Measurements from ENCODE around the gene CFDP1.
"Not testable (repeated sequence)": the region's sequence is repeated elsewhere in the genome, so short reads cannot be mapped to it uniquely, and the experiment has no call there.

CFDP1 gene

DNA sequence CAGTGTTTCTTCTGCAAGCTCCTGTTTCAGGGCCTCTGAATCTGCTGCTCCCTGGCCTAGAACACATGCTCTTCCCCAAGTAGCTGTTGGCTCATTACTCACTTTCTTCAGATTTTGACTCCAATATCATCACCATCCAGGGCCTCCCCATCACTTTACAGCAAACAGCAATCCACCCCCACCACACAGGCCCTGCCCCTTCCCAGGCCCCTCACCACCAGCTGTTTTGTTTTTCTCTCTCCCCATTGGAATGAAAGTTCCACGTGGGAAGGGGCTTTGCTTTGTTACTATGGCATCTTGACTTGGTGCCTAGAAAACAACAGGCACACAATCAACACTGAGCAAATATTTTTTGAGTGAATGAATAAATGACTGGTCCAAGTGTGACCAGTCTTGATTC lies 27.1 kb upstream of the CFDP1 start:
- DNase-seq (ENCODE audit: low read depth, low spot score), result no peak
- H3K27ac ChIP-seq, result no peak overlapping the region

DNA sequence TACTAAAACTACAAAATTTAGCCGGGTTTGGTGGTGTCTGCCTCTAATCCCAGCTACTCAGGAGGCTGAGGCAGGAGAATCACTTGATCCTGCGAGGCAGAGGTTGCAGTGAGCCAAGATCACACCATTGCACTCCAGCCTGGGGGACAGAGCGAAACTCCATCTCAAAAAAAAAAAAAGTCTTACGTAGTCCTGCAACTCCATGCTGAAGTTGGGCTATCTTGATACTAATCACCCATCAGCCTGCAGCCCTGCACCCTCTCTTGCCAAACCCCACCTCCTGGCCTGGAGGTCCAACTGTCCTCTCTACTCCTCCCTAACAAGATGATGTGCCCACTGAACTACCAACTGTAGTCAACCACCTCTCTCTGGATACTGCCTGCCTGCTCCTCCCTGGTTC lies 26.4 kb upstream of the CFDP1 start:
- DNase-seq (ENCODE audit: low read depth, low spot score), result no peak
- no peak overlapping the region for H3K27ac ChIP-seq

- no peak overlapping the region for H3K27ac ChIP-seq
- no peak for DNase-seq (ENCODE audit: low read depth, low spot score)
Measured at GRCh38 chr16:75458439-75458838, 25.1 kb upstream of the CFDP1 start.

DNA sequence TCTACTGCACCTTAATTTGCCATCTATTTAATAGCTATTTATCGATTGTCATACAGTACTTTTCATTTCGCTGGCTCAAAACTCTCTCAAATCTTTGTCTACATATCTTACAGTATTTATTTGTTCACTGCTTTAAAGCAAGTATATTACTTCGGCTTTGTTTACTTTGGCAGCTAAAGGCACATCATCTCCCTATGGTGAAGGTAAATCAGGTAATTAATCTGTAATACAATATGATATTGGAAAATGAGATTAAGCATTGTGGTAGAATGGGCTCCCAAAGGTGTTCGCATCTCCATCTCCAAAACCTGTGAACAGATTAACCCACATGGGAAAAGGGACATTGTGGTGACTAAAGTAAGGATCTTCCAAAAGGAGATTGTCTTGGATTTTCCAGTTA lies 24.7 kb upstream of the CFDP1 start:
- no peak for DNase-seq (ENCODE audit: low read depth, low spot score)
- H3K27ac ChIP-seq, result no peak overlapping the region

- DNase-seq (ENCODE audit: low read depth, low spot score), result no peak
- no peak overlapping the region for H3K27ac ChIP-seq
Measured at GRCh38 chr16:75457485-75458021, 24.2 kb upstream of the CFDP1 start.

DNA sequence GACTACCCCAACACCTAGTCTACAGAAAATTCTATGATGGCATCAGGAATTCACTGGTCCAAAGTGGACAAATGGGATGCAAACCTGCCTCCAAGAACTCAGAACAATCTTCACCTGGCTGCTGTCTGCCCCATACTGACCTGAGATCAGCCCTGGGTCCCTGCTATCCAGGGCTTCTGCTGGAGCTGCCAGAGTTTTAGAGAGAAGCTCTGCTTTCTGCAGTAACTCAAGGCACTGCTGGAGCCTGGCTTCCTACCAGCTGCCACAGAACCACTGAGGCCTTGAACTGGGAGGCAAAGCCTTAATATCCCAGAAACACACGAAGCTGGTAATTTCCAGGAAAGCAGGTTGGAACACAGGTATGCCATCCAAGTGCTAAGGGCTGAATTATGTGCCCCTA lies 23.7 kb upstream of the CFDP1 start:
- no peak overlapping the region for H3K27ac ChIP-seq
- no peak for DNase-seq (ENCODE audit: low read depth, low spot score)

DNA sequence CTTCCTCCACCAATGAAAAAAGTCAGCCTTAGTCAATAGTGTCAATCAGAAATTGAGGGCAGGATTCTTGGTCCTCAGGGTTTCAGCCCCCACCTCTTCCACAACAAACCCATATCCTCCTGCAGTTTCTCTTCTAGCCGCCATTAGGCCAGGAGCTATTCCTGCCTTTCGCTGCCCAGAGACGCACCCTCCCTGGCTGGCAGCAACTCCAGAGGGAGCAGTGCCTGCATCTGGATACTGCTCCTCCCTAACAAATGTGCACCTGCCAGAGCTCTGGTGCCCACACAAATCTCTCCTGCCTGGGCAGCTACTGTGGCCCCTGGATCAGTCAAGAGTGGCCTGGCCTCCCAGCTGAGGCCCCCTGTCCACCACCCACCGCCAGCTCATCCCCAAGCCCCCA lies 23.2 kb upstream of the CFDP1 start:
- not testable (repeated sequence) for H3K27ac ChIP-seq; DNase-seq (ENCODE audit: low read depth, low spot score)

GRCh38 chr16:75455677-75456076 lies 22.4 kb upstream of the CFDP1 start:
- DNase-seq (ENCODE audit: low read depth, low spot score), result no peak
- no peak overlapping the region for H3K27ac ChIP-seq

DNA sequence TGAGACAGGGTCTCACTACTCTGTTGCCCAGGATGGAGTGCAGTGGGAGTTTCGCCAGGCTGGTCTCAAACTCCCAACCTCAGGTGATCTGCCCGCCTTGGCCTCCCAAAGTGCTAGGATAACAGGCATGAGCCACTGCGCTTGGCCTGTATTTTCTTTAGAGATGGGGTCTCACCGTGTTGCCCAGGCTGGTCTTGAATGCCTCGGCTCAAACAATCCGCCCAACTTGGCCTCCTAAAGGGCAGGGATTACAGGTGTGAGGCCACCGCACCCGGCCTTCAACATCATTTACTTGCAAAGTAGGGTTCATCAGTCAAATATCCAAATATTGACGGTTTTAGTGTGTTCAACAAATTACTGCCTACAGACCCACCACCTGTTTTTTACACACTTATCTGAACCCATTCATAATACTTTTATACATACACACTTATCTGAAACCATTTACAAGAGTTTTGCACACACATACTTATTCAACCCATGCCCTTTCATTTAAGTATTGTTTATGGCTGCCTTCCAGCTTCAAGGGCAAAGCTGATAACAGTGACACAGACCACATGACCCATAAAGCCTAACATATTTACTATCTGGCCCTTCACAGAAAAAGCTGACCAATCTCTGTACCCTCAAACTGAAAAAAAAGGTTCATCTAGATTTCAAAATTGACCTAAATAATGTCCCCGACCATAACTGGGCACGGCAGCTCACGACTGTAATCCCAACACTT lies 19.3 kb upstream of the CFDP1 start:
- H3K27ac ChIP-seq, result no peak overlapping the region
- DNase-seq (ENCODE audit: low read depth, low spot score), result no peak

- H3K27ac ChIP-seq, result no peak overlapping the region
- no peak for DNase-seq (ENCODE audit: low read depth, low spot score)
Measured at GRCh38 chr16:75446416-75446815, 13.1 kb upstream of the CFDP1 start.

- no peak for DNase-seq (ENCODE audit: low read depth, low spot score)
- no peak overlapping the region for H3K27ac ChIP-seq
Measured at GRCh38 chr16:75445298-75445697, 12.0 kb upstream of the CFDP1 start.

DNA sequence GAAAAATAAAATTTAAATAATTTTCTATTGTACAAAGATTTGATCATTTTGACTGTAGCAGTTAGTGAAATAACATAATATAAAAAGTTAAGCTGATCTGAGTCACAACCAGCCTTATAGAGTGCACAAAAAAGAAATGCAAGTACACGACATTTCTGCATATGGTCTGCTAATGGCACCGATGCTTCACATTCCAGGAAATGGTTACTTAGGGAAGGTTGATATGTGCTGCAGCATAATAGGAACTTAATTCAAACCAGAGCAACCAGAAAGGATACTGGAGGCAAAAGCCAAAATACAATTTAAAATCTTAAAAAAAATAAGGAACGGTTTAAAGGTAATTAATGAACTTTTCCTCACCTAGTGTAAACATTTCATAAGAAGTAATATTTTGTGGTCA lies 10.0 kb upstream of the CFDP1 start:
- DNase-seq (ENCODE audit: low read depth, low spot score), result no peak
- no peak overlapping the region for H3K27ac ChIP-seq

GRCh38 chr16:75433732-75434413 lies 570 bp upstream of the CFDP1 start:
- H3K27ac ChIP-seq, result peak overlapping the region; percentile 90
- DNase-seq (ENCODE audit: low read depth, low spot score), result peak; percentile 80

- DNase-seq (ENCODE audit: low read depth, low spot score), result no peak
Measured at GRCh38 chr16:75429621-75430403, 3.5 kb downstream of the CFDP1 start.

GRCh38 chr16:75426524-75426923 lies 6.8 kb downstream of the CFDP1 start:
- H3K27ac ChIP-seq, result peak overlapping the region; percentile 11
- not testable (repeated sequence) for DNase-seq (ENCODE audit: low read depth, low spot score)

More at GRCh38 chr16:75429621-75430403, 3.5 kb downstream of the CFDP1 start:
- no peak overlapping the region for H3K27ac ChIP-seq

DNA sequence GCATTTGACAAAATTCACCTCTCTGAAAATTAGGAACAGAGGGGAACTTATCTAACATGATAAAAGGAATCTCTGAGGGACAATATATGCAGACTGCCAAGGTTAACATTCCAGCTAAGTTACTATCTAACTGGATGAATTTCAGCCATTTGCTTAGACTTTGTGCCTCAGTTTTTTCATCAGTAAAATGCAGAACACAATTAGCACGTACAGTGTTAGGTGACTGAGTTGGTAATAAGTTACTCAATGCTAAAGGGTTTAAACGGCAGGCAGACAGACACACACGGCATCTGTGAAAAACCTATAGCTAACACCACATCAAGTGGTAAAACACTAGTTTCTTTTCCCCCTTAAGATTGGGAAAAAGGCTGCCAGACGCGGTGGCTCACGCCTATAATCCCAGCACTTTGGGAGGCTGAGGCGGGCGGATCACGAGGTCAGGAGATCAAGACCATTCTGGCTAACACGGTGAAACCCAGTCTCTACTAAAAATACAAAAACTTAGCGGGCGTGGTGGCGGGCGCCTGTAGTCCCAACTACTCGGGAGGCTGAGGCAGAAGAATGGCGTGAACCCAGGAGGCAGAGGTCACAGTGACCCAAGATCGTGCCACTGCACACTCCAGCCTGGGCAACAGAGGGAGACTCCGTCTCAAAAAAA lies 9.1 kb downstream of the CFDP1 start:
- H3K27ac ChIP-seq, result not testable (repeated sequence)

DNA sequence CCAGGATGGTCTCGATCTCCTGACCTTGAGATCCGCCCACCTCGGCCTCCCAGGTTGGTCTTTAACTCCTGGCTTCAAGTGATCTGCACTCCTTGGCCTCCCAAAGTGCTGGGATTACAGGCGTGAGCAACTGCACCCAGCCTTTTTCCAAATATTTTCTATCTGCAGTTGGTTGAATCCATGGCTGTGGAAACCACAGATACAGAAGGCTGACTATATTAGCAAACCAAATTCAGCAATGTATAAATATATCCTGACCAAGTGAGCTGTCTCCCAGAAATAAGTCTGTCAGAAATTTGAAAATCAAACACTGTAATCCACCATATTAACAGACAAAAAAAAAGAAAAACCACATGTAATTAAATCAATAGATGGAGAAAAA lies 9.6 kb downstream of the CFDP1 start:
- DNase-seq (ENCODE audit: low read depth, low spot score), result no peak
- H3K27ac ChIP-seq, result no peak overlapping the region

More for the DNA sequence above, 9.1 kb downstream of the CFDP1 start:
- not testable (repeated sequence) for DNase-seq (ENCODE audit: low read depth, low spot score)

GRCh38 chr16:75421820-75422126 lies 11.5 kb downstream of the CFDP1 start:
- no peak for DNase-seq (ENCODE audit: low read depth, low spot score)
- peak overlapping the region; percentile 64 for H3K27ac ChIP-seq

DNA sequence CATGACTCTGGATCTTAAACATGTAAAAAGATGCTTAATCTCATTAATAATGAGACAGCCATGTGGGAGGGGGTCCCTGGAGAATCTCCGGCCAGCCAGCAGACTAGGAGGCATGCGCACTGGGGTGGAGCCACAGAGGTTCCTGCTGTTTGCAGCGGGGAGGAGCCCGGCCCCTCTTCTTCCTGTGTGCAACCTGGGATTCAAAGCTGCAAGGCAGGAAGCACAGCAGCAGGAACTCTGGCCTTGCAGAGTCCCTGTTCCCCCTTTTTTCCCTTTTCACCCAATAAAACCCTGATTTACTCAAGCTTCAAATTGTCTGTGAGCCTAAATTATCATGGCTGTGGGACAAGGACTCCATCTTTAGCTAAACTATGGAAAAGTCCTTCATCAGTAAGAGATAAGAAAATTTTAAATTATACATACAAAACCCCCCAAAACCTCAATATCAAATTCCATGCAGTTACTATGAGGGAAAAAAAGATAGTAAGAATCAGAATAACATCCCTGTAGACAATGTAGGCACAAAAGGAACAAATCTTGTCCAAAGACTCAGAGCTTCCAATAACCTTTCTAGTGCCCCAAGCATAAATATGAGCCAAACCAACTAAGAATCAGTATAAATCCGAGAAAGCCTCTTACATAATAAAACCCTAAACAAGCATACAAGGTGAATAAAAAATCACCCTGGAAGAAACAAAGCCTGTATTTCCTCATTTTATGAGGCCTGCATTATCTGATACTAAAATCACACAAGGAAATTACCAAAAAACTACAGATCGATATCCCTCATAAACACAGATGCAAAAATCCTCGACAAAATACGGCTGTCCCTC lies 12.1 kb downstream of the CFDP1 start:
- DNase-seq (ENCODE audit: low read depth, low spot score), result no peak
- H3K27ac ChIP-seq, result peak overlapping the region; percentile 64
